ENCODE measurements around the gene ADAMTS2.

ADAMTS2 gene

GRCh38 chr5:179124853-179125788, 220.1 kb downstream of the ADAMTS2 start:
- no peak for DNase-seq (ENCODE audit: low read depth, low spot score)

GRCh38 chr5:179124273-179124852, 220.9 kb downstream of the ADAMTS2 start:
- no peak for DNase-seq (ENCODE audit: low read depth, low spot score)

DNA sequence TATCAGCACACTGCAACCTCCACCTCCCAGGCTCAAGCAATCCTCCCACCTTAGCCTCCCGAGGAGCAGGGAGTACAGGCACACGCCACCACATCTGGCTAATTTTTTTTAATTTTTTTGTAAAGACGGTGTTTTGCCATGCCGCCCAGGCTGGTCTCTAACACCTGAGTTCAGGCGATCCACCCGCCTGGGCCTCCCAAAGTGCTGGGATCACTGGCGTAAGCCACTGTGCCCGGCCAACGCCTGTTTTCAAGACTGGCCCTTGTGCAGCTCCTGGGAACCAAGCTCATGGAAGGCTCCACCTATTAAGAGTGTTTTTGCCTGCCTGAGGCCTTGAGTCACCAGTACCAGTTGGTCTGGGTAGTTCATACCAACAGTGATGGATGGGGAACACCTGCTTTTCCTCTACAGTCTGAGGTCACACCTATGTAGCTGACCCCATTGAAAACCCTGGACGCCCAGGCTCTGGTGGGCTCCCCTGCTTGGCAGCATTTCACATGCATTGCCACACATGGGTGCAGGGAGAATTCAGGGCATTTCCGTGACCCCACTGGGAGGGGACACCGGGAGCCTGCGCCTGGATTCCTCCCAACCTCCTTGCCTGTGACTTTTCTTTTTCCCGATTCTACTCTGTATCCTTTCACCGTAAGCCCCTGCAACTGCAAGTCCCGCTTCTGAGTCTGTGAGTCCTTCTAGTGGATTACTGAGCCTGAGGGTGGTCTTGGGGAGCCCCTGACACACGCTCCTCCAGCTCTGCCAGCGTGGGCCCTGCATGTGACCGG, 221.6 kb downstream of the ADAMTS2 start:
- no peak for DNase-seq (ENCODE audit: low read depth, low spot score)

DNA sequence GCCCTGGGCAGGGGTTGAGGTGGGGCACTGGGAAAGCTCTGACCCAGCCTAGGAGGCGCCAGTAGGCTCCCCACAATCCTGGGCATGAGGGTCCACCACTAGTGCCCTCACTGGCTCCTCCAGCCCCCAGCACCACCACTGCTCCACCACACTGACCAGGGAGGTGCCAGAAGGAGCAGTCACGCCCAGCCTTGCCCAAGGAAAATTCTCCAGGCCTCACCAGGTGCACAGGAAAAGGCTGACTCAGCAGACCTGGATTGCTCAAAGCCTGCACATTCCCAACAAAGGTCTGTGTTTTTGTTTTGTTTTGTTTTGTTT, 222.2 kb downstream of the ADAMTS2 start:
- DNase-seq (ENCODE audit: low read depth, low spot score) = no peak

DNA sequence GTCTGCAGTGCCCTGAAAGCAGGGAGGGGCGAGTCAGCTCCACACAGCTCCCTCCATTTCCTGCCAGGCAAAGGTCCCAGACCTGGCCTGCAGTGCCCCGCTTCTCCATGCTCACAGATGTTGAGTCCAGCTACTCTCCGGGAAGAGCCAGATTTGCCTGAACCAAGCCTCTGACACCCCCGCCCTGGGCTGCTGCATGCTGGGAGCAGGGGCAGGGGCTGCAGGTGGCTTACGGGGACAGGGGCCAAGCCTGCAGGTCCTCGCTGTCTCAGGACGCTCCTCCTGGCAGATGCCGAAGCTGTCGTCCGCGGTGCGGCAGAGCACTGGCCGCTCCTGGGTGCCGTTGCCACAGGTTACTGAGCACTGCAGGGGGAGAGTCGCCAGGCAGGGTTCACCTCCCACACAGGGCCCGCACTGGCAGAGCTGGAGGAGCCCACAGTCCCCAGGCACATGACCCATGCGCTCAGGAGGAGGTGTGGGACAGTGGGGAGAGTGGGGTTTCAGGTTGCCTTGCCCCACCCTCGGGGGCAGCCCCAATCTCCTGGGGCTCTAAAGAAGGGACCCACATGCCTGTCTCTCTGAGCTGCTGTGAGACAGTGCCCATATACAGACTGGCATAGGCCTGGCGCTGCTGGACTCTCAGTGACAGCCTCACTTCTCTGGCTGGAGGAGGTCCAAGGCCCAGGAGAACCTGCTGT, 222.7 kb downstream of the ADAMTS2 start:
- DNase-seq (ENCODE audit: low read depth, low spot score) = no peak

DNA sequence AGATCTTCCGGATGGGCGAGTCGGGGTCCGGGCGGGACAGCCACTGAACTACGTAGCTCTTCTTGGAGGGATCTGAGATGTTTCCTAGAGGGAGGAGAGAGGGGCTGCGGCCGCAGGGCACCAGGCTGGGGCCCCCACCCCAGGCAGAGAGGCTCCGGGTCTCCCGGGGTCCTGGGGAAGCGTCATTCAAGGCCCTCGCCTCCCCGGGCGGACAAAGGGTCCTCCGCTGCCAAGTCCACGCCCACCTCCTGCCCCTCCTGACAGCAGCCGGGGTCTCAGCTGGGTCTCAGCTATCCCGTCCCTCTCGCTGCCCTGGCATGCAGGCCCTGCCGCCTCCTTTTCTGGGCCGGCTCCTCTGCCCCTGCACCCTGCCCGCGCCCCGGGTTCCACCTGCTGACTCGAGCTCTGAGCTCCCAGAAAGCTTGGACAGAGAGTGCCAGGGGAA, 223.6 kb downstream of the ADAMTS2 start:
- DNase-seq (ENCODE audit: low read depth, low spot score) = no peak

DNA sequence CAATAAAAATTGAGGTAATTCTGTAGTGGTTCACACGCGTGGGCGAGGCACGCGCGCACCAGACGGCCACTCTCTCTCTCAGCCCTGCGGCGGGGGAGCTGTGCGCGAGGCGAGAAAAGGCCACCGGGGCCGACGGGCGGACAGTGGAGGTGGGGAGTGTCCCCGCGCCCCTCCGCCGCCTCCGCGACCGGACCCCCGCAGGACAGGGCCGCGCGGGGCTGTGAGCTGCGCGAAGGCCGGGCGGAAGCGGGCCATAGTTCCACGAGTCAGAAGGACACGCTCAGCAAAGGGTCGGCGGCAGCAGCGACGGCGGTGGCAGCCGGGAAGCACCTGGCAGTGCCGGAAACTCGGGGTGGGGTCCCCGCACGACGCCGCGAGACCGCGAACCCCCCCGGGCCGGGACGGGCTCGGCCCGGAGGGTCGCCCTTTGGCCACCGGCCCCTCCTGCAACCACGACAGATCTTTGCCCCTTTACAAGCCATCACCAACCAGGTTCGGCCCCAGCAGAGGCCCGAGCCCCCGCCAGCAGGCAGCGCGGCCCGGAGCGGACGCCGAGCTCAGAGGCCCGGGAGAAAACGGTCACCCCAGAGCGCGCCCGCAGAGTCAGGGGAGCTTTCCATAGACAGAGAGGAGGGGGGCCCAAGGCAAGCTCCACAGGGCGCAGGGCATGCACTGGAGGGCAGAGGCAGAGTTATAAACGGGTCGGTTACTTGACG, 224.2 kb downstream of the ADAMTS2 start:
- DNase-seq (ENCODE audit: low read depth, low spot score) = no peak

DNA sequence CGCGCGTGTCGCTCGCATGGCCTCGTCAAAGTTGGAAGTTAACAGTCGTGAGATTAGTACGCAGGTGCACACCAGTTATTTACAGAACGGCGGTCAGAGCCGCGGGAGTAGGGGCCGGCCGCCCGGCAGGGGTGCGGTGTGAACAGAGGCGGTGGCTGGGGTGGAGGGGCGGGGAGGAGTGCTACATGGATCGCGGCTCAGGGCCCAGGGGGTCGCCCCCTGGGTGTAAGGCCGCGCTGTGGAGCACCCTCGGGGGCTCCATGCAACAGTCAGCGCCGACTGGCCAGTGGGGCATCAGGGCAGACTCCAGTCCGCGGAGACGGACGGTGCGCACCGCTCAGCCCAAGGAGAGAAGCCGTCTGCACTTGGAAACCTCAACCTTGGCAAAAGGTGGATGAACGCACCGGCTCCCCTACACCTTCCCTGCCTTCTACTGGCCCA, 224.8 kb downstream of the ADAMTS2 start:
- DNase-seq (ENCODE audit: low read depth, low spot score) = no peak

DNA sequence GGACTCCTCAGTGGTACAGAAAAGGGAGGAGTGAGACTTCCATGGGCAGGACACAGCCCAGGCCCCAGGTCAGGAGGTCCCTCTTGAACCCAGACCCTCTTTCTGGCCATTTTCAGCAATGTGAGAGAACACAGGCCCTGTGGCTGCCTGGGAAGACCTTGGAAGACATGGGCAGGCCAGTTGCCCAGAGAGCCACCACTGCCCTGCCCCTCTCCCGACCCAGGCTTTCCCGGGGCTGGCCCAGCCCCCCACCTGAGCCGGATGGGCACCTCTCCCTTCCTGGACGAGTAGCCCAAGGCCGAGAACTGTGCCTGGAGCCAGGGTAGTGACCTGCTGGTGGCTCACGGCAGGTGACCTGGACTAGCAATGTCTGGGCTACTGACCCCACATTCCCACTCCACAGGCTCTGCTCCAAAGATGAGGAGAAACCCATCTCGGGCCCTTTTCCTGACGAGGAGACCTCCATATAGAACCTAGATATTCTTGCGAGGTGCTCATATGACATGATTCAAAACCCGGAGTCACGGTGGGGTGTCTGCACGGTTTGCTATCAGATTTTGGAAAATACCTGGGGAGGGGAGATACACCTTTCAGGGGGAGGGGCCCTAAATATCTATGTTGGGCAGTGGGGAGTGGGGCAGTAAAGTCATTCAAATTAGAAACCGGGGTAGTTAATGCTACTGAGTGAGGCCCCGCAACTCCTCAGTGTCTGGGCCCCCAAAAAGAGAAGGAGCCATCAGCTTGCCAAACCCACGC, 225.7 kb downstream of the ADAMTS2 start:
- no peak for DNase-seq (ENCODE audit: low read depth, low spot score)

GRCh38 chr5:179118756-179119414, 226.4 kb downstream of the ADAMTS2 start:
- no peak for DNase-seq (ENCODE audit: low read depth, low spot score)

DNA sequence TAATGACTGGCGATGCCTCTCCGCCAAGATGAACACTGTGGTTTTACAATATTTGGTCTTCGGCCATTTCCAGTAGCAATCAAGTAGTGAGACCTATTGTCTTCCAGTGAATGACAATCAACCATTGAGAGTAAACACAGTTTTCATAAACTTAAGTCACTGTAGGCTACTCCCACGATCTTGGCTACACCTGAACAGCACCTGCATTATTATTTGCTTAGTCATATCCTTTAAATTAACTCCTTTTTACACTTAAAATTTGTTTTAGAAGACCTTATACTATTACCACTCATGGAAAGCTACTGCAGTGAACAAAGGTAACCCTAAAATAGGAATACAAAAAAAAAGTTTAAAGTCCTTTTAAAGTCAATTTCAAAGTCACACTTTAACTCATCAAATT, 226.9 kb downstream of the ADAMTS2 start:
- no peak for DNase-seq (ENCODE audit: low read depth, low spot score)

DNA sequence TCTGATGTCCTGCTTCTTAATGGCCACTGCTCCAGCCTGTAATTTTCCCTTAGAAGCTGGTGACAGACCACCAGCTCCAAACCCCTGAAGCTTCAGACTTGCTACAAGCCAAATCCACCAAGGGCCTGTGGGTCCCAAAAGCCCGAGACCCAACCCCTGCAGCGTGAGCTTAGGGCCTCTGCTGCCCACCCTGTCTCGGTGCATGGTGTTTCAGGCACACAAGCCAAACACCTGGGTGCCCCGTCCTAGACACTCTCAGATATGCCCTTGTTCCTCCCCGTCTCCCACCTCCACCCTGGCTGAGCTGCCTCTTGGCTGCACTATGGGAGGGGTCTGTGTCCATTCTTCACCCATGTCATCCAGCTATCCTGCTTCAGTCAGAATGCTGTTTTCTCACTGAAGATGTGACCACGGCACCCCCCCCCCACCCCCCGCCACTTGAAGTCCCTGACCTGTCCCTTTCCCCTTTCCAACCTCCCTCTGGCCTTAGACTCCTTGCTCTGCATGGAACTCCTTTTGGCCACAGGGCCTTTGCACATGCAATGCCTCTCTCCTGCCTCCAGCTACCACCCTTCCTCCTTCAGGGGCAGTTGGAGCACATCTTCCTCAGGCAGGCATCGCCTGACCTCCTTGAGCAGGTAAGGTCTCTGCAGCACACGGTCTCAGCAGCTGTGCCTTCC, 229.3 kb downstream of the ADAMTS2 start:
- no peak for DNase-seq (ENCODE audit: low read depth, low spot score)

DNA sequence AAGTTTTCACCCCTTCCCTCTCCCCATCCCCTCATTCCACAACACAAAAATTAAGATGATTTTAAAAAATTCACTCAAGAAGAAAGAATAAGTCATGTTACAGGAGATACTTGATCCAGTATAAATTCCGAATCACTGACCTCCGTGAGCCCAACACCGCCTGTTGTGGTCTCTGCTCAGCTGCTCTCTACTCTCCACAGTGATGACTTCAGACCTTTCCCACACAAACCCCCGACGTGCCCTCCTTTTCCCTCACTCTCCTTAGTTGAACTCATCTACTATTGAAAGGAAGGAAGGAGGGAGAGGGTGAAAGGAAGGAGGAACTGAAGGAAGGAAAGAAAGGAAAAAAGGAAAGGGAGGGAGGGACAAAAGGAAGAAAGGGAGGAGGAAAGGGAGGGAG, 230.0 kb downstream of the ADAMTS2 start:
- no peak for DNase-seq (ENCODE audit: low read depth, low spot score)

DNA sequence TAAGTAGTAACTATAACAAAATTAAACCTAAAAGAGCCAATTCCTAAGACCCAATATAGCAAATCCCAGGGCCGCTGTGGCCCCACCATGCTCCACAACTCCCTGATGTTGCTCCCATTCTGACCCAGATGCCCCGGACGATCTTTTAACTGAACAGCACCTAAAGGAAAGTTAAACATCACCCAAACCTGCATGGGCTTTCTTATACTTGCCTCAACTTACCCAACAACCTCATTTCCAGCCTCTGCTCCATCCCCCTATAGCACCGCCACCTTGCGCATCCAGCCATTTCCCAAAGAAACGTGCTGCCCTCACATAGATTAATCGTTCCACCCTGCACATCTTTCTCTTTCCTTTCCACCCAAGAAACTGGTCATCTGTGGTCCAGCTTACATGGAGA, 230.5 kb downstream of the ADAMTS2 start:
- no peak for DNase-seq (ENCODE audit: low read depth, low spot score)

GRCh38 chr5:179113945-179114641, 231.2 kb downstream of the ADAMTS2 start:
- DNase-seq (ENCODE audit: low read depth, low spot score) = no peak

GRCh38 chr5:179113143-179113530, 232.1 kb downstream of the ADAMTS2 start:
- DNase-seq (ENCODE audit: low read depth, low spot score) = no peak

GRCh38 chr5:179112469-179113142, 232.7 kb downstream of the ADAMTS2 start:
- no peak for DNase-seq (ENCODE audit: low read depth, low spot score)

Measured in iPS DF 19.7 (cell line).